MV-4-11 (cell line): ENCODE measurements around the gene FOSL2.

Experiments
- DNase-seq: peaks from one replicate; lab custom pipeline; 2025; lab: John Stamatoyannopoulos, UW

The FOSL2 gene

GRCh38 chr2:28392297-28393113 is at the start of gene FOSL2:
FOSL2 (plus strand) TSS chr2:28392858; CDS start chr2:28393721, 863 bp downstream.
- DNase-seq, result peak; percentile 98

- DNase-seq, result peak; percentile 80
Measured at GRCh38 chr2:28343184-28343942, 49.3 kb upstream of the FOSL2 start.

GRCh38 chr2:28343971-28344715 is 48.5 kb upstream of the FOSL2 start:
- DNase-seq, result no peak

DNA sequence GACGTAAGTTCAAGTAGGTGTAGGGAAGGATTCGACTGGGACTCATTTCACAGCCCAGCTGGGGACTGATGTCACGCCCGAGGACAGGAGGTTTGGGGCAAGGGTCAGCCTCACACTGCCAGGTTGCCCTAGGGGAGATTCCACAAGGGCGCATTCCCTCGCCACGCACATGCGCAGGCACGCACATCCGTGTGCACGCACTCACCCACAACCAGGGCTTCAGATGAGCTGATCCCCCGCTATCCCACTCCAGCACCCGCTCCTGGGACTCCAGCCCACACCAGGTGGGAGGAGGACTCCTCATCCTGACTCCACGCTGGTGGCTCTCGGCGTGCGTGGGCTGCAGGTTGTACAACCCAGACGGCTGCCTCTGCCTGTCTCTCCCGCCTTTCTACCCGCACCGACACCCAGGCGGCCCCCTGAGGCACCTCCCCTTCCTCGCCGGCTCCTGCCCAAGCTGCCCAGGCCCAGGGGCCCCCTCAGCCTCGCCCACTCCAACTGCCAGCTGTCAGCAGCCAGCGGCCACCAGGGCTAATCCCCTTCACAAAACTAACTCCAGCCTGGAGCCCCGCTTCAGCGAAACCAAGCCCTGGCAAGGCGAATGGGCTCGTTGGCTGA is 47.8 kb upstream of the FOSL2 start:
- no peak for DNase-seq

DNA sequence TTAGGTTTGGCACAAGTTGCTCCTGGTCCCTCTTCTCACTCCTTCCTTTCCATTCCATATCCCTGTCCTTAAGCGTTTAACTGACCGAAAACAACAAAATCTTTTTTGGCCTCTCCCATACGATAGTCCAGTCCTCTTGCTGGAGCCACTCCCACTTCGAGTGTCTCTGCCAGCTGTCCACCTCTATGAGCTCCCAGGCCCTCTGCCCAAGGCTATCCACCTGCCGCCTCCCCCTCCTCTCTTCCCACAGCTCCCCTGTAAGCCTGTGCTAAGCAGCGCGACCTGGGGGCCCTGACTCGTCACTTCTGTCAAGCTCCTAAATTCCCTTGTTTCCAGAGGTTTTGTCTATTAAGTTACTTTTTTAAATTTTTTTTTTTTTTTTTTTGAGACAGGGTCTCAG is 47.0 kb upstream of the FOSL2 start:
- DNase-seq, result no peak

GRCh38 chr2:28346587-28346986 is 46.1 kb upstream of the FOSL2 start:
- no peak for DNase-seq

GRCh38 chr2:28347193-28347592 is 45.5 kb upstream of the FOSL2 start:
- no peak for DNase-seq

GRCh38 chr2:28347596-28347995 is 45.1 kb upstream of the FOSL2 start:
- peak; percentile 8 for DNase-seq

DNA sequence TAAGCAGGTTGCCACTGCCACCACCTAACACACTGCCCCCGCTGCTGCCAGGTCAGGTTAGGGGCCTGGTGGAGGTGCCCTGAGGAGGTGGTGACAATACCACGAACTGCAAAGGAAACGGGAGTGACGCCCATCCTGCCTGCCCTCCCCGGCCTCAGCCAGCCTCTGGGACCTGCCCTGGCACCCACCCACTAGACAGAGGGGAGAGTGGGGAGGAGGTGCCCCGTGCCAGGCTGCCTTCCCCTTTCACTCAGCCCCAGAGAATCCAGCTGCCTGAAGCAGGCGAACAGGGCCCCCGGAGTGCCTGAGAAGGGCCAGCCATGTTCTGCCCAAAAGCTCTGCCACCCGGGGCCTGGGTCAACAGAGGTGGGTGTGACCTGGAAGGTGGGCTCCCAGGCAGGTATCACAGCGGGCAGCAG is 44.5 kb upstream of the FOSL2 start:
- DNase-seq, result no peak

- DNase-seq, result no peak
Measured at GRCh38 chr2:28348921-28349320, 43.7 kb upstream of the FOSL2 start.

GRCh38 chr2:28349546-28350165 is 43.0 kb upstream of the FOSL2 start:
- DNase-seq, result no peak

- no peak for DNase-seq
Measured at GRCh38 chr2:28350196-28350595, 42.5 kb upstream of the FOSL2 start.

GRCh38 chr2:28350791-28351285 is 41.8 kb upstream of the FOSL2 start:
- DNase-seq, result no peak

- DNase-seq, result no peak
Measured at GRCh38 chr2:28351621-28352020, 41.0 kb upstream of the FOSL2 start.

GRCh38 chr2:28352104-28352503 is 40.6 kb upstream of the FOSL2 start:
- no peak for DNase-seq

DNA sequence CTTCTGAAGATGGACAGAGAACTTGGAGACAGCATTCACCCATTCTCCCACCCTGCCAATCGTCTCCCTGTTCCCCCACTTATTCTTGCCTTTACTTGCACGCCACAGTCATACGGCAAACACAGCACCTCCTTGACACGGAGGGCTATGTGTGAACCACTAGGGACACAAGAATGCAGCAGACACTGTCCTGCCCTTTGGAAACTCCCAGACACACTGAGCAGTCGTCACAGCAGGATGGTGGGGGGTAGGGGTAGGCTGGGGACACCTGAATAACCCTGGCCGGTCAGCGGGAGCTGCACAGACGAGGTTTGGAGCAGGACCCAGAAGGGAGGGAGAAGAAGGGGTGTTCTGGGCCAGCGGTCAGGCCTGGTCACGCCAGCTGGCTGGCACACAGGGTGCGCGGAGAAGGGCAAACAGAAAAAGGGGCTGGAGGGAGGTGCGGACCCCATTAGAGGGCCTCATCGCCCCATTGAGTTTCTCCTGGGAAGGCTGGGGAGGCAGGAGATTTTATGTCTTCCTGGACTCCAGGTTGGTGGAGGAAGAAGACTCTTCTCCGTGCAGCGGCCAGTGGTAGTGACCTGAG is 40.0 kb upstream of the FOSL2 start:
- DNase-seq, result no peak

DNA sequence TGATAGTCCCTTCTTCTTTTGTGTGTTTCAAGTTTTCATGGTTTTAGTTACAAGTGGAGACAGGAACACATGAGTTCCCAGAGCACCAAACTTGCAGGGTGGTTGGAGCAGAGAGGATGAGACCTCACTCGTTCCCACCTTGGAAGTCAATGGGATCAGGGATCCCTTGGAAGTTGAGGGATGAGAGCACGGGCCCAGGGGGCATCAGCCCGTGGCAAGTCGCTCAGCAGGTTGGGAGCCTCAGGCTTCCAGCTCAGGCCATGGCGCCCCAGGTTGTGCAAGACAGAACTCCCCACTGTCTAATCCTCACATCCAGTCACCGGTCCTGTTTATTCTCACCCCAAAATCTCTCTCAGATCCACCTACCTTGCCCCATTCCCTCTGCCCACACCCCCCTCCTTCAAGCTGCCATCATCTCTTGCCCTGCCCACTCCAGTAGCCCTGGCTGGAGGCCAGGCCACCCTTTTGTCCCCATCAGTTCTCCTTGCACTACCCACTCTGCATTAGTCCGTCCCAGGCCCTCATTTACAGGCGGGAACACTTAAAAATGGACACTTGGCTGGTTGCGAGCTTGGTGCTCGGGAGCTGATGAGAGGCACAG is 37.6 kb upstream of the FOSL2 start:
- DNase-seq, result no peak

DNA sequence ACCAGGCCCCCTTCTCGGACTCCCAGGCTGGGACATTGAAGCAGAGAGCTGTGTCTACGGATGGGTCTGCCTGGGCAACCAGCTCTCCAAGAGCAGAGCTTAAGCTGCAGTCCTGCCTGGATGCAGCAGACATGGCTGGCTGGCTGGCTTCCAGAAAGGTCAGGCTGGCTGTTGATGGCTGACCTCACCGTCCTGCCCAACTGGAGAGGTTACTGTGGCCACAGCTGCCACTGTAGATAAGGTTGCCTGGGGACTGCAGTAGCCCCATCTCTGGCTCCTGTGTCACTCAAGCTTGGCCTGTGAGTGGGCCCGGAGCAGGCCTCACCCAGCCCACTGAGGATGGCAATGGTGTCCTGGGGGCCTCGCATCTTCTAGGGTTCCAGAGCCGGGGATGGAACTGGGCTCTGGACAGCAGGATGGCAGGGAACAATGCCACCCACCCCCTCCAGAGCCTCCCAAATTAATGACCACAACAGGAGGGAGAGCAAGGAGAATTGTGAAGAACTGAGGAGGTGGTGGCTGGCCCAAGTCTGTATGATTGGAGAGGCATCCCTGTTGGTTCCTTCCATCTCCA is 37.0 kb upstream of the FOSL2 start:
- no peak for DNase-seq

GRCh38 chr2:28356095-28356911 is 36.4 kb upstream of the FOSL2 start:
- DNase-seq, result peak; percentile 45
